Parathyroid adenoma (tissue), 2 donors: ENCODE results near the gene VDR.

Source experiments
- H2AFZ ChIP-seq: fragments of 300-600 bp; sonication (generic); one replicate; pipeline ENCODE4 v1.7.0; 2017; ENCODE audit warnings: antibody characterized with exemption, mild to moderate bottlenecking
- H3K27ac ChIP-seq: fragments of 300-600 bp; sonication (generic); one replicate; pipeline ENCODE4 v1.7.0; 2017
- H3K27me3 ChIP-seq: fragments of 300-600 bp; sonication (generic); one replicate; pipeline ENCODE4 v1.7.0; 2017; ENCODE audit warnings: low read length; ENCODE audit not compliant: control insufficient read depth, insufficient read depth
- H3K36me3 ChIP-seq: fragments of 300-600 bp; sonication (generic); one replicate; pipeline ENCODE4 v1.7.0; 2017; ENCODE audit warnings: low read length; ENCODE audit not compliant: control insufficient read depth, insufficient read depth
- H3K4me1 ChIP-seq: fragments of 300-600 bp; sonication (generic); one replicate; pipeline ENCODE4 v1.7.0; 2017; ENCODE audit warnings: control low read depth
- H3K4me2 ChIP-seq: fragments of 300-600 bp; sonication (generic); one replicate; pipeline ENCODE4 v1.7.0; 2017; ENCODE audit warnings: low read length
- H3K4me3 ChIP-seq: fragments of 300-600 bp; sonication (generic); one replicate; pipeline ENCODE4 v1.7.0; 2017; ENCODE audit warnings: low read depth, low read length
- H3K79me2 ChIP-seq: fragments of 300-600 bp; sonication (generic); one replicate; pipeline ENCODE4 v1.7.0; 2017; ENCODE audit warnings: control low read depth
- H3K9ac ChIP-seq: fragments of 300-600 bp; sonication (generic); one replicate; pipeline ENCODE4 v1.7.0; 2017; ENCODE audit warnings: mild to moderate bottlenecking
- H3K9me3 ChIP-seq: fragments of 300-600 bp; sonication (generic); one replicate; pipeline ENCODE4 v1.7.0; 2017; ENCODE audit warnings: low read length; ENCODE audit not compliant: control insufficient read depth
- CTCF ChIP-seq: fragments of 300-600 bp; sonication (generic); IDR thresholded peaks from one replicate; pipeline ENCODE4 v1.7.0; 2017; ENCODE audit warnings: antibody characterized with exemption, mild to moderate bottlenecking
- donor health status: primary hyperparathyroidism.

Gene VDR

GRCh38 chr12:47841501-47841900, 63.3 kb downstream of the VDR start:
- H2AFZ ChIP-seq = no peak overlapping the region
- no peaks in the 10 kb centered on the region for H3K27me3 ChIP-seq
- no peak for TF ChIP-seq CTCF
- H3K9me3 ChIP-seq = no peaks in the 10 kb centered on the region
- H3K4me3 ChIP-seq = no peak overlapping the region
- peaks cover 26% of the 10 kb centered on the region for H3K4me1 ChIP-seq
- H3K9ac ChIP-seq = no peak overlapping the region
- no peaks in the 10 kb centered on the region for H3K79me2 ChIP-seq
- no peak overlapping the region for H3K4me2 ChIP-seq
- H3K27ac ChIP-seq = no peak overlapping the region
- no peaks in the 10 kb centered on the region for H3K36me3 ChIP-seq

- no peak overlapping the region for H3K4me3 ChIP-seq
- no peak overlapping the region for H3K9ac ChIP-seq
- TF ChIP-seq CTCF = no peak
- peaks cover 32% of the 10 kb centered on the region for H3K4me1 ChIP-seq
- H3K27ac ChIP-seq = peak overlapping the region; percentile 43
- no peaks in the 10 kb centered on the region for H3K27me3 ChIP-seq
- no peak overlapping the region for H3K4me2 ChIP-seq
- H2AFZ ChIP-seq = no peak overlapping the region
- H3K36me3 ChIP-seq = no peaks in the 10 kb centered on the region
- H3K9me3 ChIP-seq = no peaks in the 10 kb centered on the region
- H3K79me2 ChIP-seq = no peaks in the 10 kb centered on the region
Observed at GRCh38 chr12:47840571-47840970, 64.2 kb downstream of the VDR start.

- no peak overlapping the region for H3K4me2 ChIP-seq
- no peak overlapping the region for H3K9ac ChIP-seq
- no peaks in the 10 kb centered on the region for H3K9me3 ChIP-seq
- no peaks in the 10 kb centered on the region for H3K27me3 ChIP-seq
- TF ChIP-seq CTCF = no peak
- H2AFZ ChIP-seq = no peak overlapping the region
- peaks cover 35% of the 10 kb centered on the region for H3K4me1 ChIP-seq
- peak overlapping the region; percentile 43 for H3K27ac ChIP-seq
- H3K4me3 ChIP-seq = no peak overlapping the region
- H3K79me2 ChIP-seq = no peaks in the 10 kb centered on the region
- H3K36me3 ChIP-seq = no peaks in the 10 kb centered on the region
Observed at GRCh38 chr12:47839214-47839876, 65.4 kb downstream of the VDR start.

GRCh38 chr12:47838286-47838931, 66.4 kb downstream of the VDR start:
- Histone ChIP-seq H3K36me3 (no peaks in the 10 kb centered on the region), H3K27me3 (no peaks in the 10 kb centered on the region), H3K27ac (peak overlapping the region; percentile 43), H3K9me3 (no peaks in the 10 kb centered on the region), H3K4me1 (peaks cover 35% of the 10 kb centered on the region), H3K79me2 (no peaks in the 10 kb centered on the region), H3K4me3 (no peak overlapping the region), H3K9ac (no peak overlapping the region), H3K4me2 (no peak overlapping the region), H2AFZ (no peak overlapping the region)
- TF ChIP-seq CTCF = peak; percentile 69
